Head of caudate nucleus (tissue), 42 donors: ENCODE results near the gene CD19.
"Not testable (repeated sequence)": the region's sequence is repeated elsewhere in the genome, so short reads cannot be mapped to it uniquely, and the experiment has no call there.

ENCODE experiments used
- DNase-seq, 42 donors: peaks; one replicate each; pipeline versions ENCODE4 v3.0.0 to v3.0.0-alpha.2; 2020 to 2021; ENCODE audit warnings: mixed read lengths in 7 of 42
- intact Hi-C: fragments of 100-400 bp; cut with DNase I; formaldehyde crosslinking; loops from one replicate; pipeline ENCODE4 v1.15.0; 2022

CD19 gene

DNA sequence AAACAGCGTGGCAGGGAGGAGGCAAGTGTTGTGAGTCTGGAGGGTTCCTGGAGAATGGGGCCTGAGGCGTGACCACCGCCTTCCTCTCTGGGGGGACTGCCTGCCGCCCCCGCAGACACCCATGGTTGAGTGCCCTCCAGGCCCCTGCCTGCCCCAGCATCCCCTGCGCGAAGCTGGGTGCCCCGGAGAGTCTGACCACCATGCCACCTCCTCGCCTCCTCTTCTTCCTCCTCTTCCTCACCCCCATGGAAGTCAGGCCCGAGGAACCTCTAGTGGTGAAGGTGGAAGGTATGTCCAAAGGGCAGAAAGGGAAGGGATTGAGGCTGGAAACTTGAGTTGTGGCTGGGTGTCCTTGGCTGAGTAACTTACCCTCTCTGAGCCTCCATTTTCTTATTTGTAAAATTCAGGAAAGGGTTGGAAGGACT lies at the start of gene CD19:
TSS of gene CD19 (plus strand) at position 171 of the 425 bp plus-strand sequence. CDS start at position 201, 30 bp downstream.
- DNase-seq: no peak
- intact Hi-C loops: no loop called here

DNA sequence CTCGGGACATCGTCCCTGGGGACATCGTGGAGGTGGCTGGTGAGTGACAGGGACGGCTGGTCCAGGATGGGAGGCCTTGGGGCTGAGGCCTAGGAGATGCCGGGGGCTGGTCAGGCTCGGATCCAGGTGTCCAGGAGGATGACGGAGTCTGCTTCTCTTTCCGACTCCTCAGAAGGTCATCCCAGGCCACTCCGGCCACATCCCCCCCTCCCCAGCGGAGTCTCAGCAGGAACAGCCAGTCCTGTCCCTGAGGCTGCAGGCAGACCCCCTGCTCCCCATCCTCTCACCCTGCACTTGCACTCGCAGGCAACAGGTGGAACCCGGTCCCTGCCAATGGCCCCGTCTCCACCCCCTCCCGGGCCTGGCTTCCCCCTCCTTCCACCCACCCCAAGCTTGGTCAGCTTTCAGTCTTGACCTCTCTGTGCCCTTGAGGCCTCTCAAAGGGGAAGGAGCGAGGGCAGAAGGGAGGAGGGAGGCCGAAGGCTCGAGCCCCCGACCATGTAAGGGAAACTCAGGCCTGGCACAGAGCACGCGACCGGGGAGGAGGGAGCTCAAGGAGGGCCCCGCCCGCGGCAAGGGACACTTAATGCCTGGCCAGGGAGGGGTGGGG lies 49.1 kb upstream of the CD19 start:
- intact Hi-C loops: no loop called here
- DNase-seq: no peak

- no peak for DNase-seq
- intact Hi-C loops: no loop called here
Observed at GRCh38 chr16:28883221-28883996, 48.4 kb upstream of the CD19 start.

DNA sequence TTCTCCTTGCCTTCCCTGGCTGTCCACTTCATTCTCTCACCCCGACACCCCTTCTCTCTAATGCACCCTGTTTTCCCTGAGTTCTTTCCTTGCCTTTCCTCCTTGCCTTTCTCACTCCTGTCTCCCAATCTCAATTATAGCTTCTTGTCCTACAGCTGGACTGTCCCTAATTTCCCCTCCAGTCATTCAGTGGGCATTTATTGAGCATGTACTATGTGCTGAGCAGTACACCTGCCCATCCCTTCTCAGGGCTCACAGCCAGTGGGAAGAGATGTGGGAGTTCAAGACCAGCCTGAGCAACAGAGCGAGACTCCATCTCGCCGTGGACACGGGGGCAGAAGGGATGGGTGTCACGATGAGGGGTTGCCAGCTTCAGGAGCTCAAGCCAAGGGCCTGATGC lies 47.7 kb upstream of the CD19 start:
- intact Hi-C loops: no loop called here
- DNase-seq: no peak

DNA sequence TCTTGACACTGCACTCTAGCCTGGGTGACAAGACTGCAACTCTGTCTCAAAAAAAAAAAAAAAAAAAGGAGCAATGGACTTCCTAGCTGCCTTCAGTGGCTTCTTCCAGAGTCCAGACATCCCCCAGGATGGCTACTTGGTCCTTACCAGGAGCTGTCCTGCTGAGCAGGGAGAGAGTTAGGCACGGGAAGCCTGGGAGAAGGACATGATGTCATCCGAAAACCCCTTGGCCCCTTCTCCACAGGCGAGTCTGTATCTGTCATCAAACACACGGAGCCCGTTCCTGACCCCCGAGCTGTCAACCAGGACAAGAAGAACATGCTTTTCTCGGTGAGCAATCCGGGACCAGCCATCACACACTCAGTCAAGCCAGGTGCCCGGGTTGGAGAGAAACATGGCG lies 44.8 kb upstream of the CD19 start:
- intact Hi-C loops: no loop called here
- no peak for DNase-seq

DNA sequence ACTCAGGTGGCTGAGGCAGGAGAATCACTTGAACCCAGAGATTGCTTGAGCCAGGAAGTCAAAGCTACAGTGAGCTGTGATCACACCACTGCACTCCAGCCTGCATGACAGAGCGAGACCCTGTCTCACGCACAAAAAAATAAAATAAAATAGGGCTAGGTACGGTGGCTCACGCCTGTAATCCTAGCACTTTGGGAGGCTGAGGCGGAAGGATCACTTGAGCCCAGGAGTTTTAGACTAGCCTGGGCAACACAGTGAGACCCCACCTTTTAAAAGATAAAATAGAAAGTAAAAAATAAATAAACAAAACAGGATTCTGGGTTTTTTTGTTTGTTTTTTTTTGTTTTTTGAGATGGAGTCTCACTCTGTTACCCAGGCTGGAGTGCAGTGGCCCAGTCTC lies 41.4 kb upstream of the CD19 start:
- intact Hi-C loops, DNase-seq: not testable (repeated sequence)

- no peak for DNase-seq
- intact Hi-C loops: no loop called here
Observed at GRCh38 chr16:28891964-28892890, 39.5 kb upstream of the CD19 start.

DNA sequence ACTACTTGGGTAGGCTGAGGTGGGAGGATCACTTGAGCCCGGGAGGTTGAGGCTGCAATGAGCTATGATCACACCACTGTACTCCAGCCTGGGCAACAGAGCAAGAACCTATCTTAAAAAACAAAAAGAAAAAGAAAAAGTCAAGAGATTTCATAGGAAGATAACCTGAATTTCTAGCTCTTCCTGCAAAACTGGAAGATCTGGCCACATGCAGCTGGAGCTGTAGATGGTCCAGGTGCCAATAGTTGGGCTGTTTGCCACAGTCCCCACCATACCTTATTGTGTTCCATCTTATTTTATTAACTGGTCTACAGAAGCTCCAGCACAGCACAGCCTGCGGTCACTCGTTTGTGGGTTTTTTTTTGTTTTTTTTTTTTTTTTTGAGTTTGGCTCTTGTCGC lies 38.5 kb upstream of the CD19 start:
- intact Hi-C loops: no loop called here
- no peak for DNase-seq

DNA sequence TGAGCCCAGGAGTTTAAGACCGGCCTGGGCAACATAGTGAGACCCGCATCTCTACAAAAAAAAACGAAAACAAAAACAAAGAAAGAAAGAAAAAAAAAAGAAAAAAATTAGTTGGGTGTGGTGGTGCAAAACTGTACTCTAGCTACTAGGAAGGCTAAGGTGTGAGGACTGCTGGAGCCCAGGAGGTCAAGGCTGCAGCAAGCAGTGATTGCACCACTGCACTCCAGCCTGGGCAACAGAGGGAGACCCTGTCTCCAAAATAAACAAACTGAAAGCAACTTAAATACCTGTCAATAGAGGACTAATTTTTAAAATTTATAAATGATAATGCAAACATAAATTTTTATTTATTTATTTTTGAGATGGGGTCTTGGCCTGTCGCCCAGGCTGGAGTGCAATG lies 36.2 kb upstream of the CD19 start:
- intact Hi-C loops: no loop called here
- DNase-seq: no peak

DNA sequence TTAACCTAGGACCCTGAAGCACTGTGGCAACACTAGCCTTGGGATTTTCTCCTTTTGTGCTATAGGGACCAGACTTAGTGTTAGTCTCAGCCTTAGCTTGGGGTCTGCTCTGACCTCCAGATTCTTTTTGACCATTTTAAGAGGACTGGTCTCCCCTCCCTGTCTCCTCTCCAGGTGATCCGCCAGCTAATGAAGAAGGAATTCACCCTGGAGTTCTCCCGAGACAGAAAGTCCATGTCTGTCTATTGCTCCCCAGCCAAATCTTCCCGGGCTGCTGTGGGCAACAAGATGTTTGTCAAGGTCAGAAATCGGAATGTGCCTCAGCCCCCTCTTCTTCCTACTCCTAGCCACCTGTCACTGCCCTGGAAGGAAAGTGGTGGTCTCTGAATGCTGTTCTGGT lies 33.9 kb upstream of the CD19 start:
- intact Hi-C loops: no loop called here
- no peak for DNase-seq

- DNase-seq: no peak
- intact Hi-C loops: no loop called here
Observed at GRCh38 chr16:28898266-28898665, 33.5 kb upstream of the CD19 start.

GRCh38 chr16:28898942-28899341 lies 32.8 kb upstream of the CD19 start:
- no peak for DNase-seq
- intact Hi-C loops: no loop called here

- no peak for DNase-seq
- intact Hi-C loops: no loop called here
Observed at GRCh38 chr16:28899882-28900590, 31.7 kb upstream of the CD19 start.

- DNase-seq: no peak
- intact Hi-C loops: no loop called here
Observed at GRCh38 chr16:28900601-28901000, 31.2 kb upstream of the CD19 start.

DNA sequence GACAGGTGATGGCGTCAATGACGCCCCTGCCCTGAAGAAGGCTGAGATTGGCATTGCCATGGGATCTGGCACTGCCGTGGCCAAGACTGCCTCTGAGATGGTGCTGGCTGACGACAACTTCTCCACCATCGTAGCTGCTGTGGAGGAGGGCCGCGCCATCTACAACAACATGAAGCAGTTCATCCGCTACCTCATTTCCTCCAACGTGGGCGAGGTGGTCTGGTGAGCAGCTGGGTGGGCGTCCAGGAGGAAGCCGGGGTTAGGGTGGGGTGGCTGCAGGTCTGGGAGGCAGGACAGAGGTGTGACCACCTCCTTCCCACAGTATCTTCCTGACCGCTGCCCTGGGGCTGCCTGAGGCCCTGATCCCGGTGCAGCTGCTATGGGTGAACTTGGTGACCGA lies 29.9 kb upstream of the CD19 start:
- intact Hi-C loops: no loop called here
- no peak for DNase-seq

- no peak for DNase-seq
- intact Hi-C loops: no loop called here
Observed at GRCh38 chr16:28902909-28903308, 28.9 kb upstream of the CD19 start.

DNA sequence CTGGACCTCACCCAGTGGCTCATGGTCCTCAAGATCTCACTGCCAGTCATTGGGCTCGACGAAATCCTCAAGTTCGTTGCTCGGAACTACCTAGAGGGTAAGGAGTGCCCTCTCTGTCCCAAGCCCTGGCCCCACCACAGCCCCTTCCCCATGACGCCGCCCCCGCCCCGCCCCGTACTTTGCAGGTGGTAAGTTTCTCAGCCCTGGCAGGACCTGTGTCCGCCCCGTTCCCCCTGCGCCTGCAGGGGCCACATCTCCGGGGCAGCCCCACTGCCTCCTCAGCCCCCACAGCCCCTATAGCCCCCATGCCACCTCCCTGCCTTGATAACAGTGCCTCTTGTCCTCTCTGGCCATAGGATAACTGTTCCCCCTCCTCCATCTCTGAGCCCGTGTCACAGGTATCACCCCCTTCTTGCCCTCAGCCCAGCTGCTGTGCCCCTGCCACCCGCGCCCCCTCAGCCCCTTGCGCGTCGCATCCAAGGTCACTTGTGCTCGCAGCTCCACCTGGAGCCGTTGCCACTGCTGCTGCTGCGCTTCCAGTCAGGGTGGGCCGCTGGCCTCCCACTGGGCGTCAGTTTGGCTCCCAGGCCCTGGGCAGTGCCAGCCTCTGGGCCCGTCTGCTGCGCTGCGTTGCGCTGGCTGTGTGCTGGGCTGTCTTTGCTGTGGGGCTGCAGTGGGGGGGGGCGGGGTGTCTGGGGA lies 28.3 kb upstream of the CD19 start:
- DNase-seq: no peak
- intact Hi-C loops: no loop called here

DNA sequence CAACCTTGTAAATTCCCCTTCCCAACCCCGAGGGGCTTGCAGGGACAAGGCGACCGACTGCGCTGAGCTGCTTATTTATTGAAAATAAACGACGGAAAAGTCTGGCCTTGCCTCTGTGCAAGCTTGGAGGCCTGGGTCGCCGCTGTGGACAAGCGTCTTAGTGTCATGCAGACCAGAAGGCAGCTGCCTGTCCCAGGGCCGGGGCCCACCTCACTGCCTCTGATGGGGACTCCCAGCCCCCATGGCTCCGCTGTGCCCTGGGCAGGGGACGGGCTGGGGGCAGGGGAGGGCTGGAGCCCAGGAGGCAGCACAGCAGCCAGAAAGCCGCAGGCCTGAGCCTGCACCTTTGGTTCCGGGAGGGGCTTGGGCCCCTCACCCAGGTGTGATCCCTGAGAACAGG lies 27.4 kb upstream of the CD19 start:
- intact Hi-C loops: no loop called here
- no peak for DNase-seq

GRCh38 chr16:28904828-28905227 lies 26.9 kb upstream of the CD19 start:
- intact Hi-C loops: no loop called here
- DNase-seq: no peak
